SK-N-MC (cell line): ENCODE results near the gene JAG1.

ENCODE experiments used
- EZH2 ChIP-seq: fragments of 200-600 bp; sonication (generic); IDR thresholded peaks from one replicate; pipeline ENCODE4 v1.6.1; 2017; ENCODE audit warnings: antibody characterized with exemption
- POLR2AphosphoS5 ChIP-seq: IDR thresholded peaks from 2 replicates; pipeline ENCODE4 v1.6.1; 2012; ENCODE audit warnings: mild to moderate bottlenecking, low read depth, low read length, borderline replicate concordance

- no peak for TF ChIP-seq POLR2AphosphoS5
- TF ChIP-seq EZH2 = no peak
These were observed 57.6 kb downstream of the JAG1 start for GRCh38 chr20:10616212-10616611.
